Measurements from ENCODE around the gene ENPP3.

The ENPP3 gene

DNA sequence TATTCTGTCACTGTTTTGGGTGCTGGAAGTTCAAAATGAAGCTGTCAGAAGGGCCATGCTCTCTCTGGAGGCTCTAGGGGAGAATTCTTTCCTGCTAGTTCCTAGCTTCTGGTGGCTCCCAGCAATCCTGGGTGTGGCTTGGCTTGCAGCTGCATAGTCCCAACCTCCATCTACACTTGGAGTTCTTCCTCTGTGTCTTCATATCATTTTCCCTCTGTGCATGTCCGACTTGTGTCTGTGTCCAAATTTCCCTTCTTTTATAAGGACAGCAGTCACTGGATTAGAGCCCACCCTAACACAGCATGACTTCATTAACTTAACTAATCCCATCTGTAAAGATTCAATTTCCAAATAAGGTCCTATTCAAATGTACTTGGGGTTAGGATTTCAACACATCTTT, 147.5 kb downstream of the ENPP3 start:
- DNase-seq (ENCODE audit: low read depth in 2 of 2), result no peak
- TF ChIP-seq, protein P1, sequence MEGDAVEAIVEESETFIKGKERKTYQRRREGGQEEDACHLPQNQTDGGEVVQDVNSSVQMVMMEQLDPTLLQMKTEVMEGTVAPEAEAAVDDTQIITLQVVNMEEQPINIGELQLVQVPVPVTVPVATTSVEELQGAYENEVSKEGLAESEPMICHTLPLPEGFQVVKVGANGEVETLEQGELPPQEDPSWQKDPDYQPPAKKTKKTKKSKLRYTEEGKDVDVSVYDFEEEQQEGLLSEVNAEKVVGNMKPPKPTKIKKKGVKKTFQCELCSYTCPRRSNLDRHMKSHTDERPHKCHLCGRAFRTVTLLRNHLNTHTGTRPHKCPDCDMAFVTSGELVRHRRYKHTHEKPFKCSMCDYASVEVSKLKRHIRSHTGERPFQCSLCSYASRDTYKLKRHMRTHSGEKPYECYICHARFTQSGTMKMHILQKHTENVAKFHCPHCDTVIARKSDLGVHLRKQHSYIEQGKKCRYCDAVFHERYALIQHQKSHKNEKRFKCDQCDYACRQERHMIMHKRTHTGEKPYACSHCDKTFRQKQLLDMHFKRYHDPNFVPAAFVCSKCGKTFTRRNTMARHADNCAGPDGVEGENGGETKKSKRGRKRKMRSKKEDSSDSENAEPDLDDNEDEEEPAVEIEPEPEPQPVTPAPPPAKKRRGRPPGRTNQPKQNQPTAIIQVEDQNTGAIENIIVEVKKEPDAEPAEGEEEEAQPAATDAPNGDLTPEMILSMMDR (IDR thresholded peaks at IDR 0.05; ENCODE audit: low read depth, low read length), result no peak
- H3K4me3 ChIP-seq (replicated peaks in 1 of 2; ENCODE audit: low read depth in 2 of 2, low read length in 2 of 2), result no peak overlapping the region

DNA sequence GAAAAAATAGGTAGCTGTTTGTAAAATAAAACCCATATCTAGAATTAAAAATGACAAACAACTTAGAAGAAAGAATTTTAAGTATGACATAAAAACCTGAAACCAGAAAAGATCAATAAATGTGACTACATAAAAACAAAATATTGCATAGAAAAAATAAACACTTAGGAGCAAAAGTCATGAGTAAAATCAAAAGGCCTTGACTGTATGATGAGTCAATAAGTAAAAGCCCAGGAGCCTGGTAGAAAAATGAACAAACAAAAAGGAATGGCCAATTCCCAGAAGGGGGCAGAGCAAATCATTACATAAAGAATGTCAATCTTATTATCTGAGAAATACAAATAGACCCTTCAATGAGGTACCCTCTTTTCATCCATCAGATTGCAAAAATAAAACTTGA, 150.0 kb downstream of the ENPP3 start:
- TF ChIP-seq, protein P1 (IDR thresholded peaks at IDR 0.05; ENCODE audit: low read depth, low read length), result no peak
- DNase-seq (ENCODE audit: low read depth in 2 of 2), result peak in 1 of 2 donors; percentile 52
- H3K4me3 ChIP-seq (replicated peaks in 1 of 2; ENCODE audit: low read depth in 2 of 2, low read length in 2 of 2), result no peak overlapping the region

DNA sequence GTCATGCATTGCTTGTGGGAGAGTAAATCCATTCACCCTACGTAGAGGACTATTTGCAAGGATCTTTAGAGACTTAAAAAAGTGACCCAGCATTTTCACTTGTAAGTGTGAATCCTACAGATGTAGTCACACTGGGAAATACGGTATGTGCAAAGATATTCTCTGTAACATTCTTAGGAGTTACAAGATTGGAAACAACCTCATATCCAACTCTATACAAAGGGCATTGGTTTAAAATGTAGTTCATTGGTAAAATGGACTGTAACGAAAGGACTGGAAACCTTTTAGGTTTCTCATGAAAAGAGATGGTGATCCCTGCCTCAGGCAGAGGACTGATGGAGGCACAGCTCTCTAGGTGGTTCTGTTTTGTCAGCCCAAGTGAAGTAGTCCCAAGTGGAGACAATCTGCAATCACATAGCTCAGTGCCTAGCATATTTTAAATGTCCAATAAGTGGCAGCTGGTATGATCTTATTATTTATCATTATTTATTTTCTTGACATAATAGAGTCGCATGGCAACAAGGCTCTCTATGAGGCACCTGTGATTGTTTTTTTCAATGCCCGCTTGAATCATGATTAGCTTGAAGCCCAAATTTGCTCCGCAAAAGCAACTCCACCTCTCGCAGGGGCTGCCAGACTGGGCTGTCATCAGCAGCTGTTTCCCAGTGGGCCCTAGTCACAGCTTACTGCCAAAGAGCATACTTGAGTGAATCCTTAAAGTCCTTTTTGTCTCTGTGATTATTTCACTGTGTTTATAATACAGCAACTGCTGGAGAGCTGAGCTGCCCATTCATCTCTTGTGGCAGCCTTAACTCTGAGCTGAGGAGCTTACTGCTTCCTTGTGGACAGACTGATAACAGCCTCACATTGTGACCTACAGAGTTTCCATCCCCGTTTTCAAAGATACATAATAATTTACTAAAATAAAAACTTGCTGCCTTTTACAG, 150.9 kb downstream of the ENPP3 start:
- TF ChIP-seq, protein P1 (IDR thresholded peaks at IDR 0.05; ENCODE audit: low read depth, low read length), result peak; percentile 29
- no peak overlapping the region for H3K4me3 ChIP-seq (replicated peaks in 1 of 2; ENCODE audit: low read depth in 2 of 2, low read length in 2 of 2)
- peak in 1 of 2 donors; percentile 41 for DNase-seq (ENCODE audit: low read depth in 2 of 2)

DNA sequence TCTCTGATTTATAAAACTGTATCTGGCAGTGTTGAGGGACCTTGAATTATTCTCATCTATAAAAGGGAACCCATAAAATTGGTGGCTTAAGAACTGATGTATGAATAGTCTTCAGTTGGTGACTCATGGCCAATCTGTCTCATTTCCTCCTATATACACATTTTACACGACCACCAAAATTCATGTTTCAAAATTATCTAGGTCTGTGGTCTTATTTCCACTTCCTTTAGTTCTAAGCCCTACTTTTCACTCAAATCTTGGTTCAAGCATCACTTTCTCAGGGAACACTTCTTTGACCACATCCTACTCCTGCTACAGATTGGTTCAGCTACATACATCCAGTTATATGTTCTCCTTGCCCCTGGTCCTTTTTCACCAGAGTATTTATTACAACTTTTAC, 152.1 kb downstream of the ENPP3 start:
- H3K4me3 ChIP-seq (replicated peaks in 1 of 2; ENCODE audit: low read depth in 2 of 2, low read length in 2 of 2), result no peak overlapping the region
- TF ChIP-seq, protein P1 (IDR thresholded peaks at IDR 0.05; ENCODE audit: low read depth, low read length), result no peak
- DNase-seq (ENCODE audit: low read depth in 2 of 2), result no peak

DNA sequence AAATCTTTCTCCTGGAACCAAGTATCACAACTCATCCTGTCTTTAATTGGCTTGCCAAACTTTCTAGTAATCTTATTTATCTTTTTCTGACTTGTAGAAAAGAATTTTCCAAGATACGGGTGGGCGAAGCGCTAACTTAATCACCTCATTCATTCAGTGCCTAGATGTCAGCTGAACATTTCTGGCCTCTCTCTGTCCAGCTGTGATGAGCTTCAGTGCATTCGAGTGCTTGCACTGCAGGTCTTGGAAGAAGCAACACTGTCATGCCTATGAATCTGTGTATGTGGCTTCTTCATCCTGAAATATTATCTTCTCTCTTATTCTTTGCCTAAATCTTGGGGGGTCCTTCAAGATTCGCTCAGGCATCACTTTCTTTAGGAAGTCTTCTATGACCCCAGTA, 154.4 kb downstream of the ENPP3 start:
- TF ChIP-seq, protein P1 (IDR thresholded peaks at IDR 0.05; ENCODE audit: low read depth, low read length), result no peak
- no peak overlapping the region for H3K4me3 ChIP-seq (replicated peaks in 1 of 2; ENCODE audit: low read depth in 2 of 2, low read length in 2 of 2)

DNA sequence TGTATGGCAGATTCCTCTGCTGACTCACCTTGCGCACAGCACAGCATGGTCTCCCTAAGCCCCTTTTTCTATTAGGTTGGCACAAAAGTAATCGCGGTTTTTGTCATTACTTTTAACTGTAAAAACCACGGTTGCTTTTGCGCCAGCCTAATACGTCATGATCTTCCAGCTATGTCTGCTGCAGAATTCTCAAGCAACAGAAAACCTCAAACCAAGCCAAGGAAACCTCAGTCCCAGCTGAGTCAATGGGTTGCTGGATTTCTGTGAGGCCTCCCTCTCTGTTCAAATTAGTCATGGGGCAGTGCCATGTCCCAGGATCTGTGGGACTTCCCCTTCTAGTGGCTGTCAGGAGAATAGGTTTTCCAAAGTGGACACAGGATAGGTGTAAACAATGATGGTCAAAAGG, 155.0 kb downstream of the ENPP3 start:
- TF ChIP-seq, protein P1 (IDR thresholded peaks at IDR 0.05; ENCODE audit: low read depth, low read length), result no peak
- DNase-seq (ENCODE audit: low read depth in 2 of 2), result peak in 1 of 2 donors; percentile 44
- H3K4me3 ChIP-seq (replicated peaks in 1 of 2; ENCODE audit: low read depth in 2 of 2, low read length in 2 of 2), result no peak overlapping the region

More for the DNA sequence above, 154.4 kb downstream of the ENPP3 start:
- DNase-seq (ENCODE audit: low read depth in 2 of 2), result no peak

All from cardiac fibroblast (primary cell).